ENCODE results near the gene PNRC2.
"Not testable (repeated sequence)": the region's sequence is repeated elsewhere in the genome, so short reads cannot be mapped to it uniquely, and the experiment has no call there.

Gene PNRC2

DNA sequence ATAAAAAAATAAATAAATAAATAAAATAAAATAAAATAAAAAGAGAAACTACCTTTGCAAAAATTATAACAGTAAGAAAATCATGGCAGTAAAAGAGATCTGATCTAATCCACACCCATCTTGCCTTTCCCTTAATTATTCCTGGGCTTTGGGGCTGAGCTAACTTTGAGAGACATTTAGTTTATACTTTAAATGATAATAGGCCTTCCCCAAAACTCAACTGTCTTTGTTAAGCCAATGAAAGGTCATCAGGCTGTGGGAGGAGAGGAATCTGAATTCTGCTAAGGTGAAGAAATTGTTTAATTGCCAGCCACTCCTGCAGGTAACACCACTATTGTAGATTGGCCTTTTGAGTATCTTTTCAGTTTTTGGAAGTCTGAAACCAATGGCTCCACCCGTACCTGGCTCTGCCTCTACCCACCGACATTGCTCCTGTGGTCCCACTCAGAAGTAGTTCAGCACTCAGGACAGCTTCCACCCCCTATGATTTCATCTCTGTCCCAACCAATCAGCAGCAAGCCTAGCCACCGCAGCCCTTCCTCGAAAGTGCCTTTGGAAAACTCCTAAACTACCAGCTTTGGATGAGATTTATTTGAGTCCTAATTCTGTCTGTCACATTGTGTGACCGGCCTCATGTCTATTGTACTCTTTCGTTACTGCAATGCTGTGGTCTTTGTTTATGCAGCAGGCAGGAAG, 23.0 kb upstream of the PNRC2 start:
- DNase-seq (ENCODE audit: low read depth, low spot score): no peak
- H3K4me3 ChIP-seq (ENCODE audit: low read length): no peak overlapping the region

DNA sequence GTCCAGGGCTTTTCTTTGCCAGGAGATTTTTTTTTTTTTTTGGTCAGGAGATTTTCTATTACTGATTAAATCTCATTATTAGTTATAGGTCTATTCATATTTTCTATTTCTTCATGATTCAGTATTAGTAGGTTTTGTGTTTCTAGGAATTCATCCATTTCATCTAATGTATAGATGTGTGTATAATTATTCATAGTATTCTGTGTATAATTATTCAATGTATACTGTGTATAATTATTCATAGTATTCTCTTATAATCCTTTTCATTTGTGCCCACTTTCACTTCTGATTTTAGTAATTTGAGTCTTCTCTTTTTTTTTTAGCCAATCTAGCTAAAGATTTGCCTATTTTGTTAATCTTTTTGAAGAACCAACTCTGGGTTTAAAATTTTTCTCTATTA, 12.3 kb upstream of the PNRC2 start:
- no peak overlapping the region for H3K4me3 ChIP-seq (ENCODE audit: low read length)
- DNase-seq (ENCODE audit: low read depth, low spot score): no peak

DNA sequence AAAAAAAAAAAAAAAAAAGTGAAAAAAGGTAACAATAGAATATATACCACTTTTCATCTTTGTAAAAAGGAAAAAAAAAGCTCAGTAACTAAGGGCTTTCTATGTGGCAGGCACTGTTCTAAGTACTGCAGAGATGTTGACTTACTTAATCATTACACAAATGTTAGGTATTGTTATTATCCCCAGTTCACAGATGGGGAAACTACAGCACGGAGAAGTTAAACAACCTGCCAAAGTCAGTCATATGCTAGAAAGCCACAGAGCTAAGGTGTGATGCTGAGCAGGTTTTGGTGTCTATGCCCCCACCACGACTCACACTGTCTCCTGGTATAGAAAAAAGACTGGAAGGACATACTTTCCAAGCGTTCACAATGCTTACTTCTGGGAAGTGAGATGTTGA, 6.6 kb upstream of the PNRC2 start:
- no peak overlapping the region for H3K4me3 ChIP-seq (ENCODE audit: low read length)
- no peak for DNase-seq (ENCODE audit: low read depth, low spot score)

DNA sequence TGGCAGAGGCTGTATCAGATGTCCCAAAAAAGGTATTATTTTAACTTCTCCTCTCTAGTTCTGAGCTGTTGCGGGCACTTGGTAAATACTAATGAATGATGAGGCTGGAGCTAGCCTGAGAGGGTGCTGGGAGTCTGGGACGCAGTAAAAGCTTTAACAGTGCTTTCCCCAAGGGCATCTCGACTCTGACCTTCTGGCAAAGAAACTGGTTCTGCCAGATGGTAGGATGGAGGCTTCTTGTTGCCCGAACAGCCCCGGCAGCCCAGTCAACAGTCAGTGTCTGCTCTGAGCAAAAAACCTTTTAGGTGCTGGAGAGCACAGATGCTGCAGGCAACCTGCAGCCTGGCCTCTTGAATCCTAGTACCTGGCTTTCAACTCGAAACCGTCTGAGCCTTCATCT, 2.5 kb upstream of the PNRC2 start:
- no peak overlapping the region for H3K4me3 ChIP-seq (ENCODE audit: low read length)
- DNase-seq (ENCODE audit: low read depth, low spot score): no peak

DNA sequence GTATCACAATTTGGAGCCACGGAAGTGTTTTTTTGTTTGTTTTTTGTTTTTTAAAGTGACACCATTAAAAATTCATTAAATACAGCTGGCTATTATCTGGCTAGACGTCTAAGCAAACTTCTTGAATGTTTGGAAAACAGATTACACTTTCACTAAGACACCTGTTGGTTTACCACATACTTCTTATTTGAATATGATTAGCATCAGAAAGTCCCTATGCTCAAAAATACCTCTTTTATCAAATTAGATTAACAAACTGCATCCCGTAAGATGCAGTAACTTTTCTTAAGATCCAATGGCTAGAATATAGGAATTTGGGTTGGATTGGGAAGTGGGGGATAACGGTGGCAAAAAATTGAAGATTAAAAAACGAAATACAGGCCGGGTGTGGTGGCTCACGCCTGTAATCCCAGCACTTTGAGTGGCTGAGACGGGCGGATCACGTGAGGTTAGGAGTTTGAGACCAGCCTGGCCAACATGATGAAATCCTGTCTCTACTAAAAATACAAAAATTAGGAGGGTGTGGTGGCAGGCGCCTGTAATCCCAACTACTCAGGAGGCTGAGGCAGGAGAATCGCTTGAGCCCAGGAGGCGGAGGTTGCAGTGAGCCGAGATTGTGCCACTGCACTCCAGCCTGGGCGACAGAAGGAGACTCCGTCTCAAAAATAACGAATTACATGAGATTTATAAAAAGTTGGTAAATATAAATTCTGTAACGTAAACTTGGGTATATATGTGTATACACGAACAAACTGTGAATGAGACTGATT, 1.4 kb upstream of the PNRC2 start:
- peak overlapping the region; percentile 76 for H3K4me3 ChIP-seq (ENCODE audit: low read length)
- DNase-seq (ENCODE audit: low read depth, low spot score): not testable (repeated sequence)

DNA sequence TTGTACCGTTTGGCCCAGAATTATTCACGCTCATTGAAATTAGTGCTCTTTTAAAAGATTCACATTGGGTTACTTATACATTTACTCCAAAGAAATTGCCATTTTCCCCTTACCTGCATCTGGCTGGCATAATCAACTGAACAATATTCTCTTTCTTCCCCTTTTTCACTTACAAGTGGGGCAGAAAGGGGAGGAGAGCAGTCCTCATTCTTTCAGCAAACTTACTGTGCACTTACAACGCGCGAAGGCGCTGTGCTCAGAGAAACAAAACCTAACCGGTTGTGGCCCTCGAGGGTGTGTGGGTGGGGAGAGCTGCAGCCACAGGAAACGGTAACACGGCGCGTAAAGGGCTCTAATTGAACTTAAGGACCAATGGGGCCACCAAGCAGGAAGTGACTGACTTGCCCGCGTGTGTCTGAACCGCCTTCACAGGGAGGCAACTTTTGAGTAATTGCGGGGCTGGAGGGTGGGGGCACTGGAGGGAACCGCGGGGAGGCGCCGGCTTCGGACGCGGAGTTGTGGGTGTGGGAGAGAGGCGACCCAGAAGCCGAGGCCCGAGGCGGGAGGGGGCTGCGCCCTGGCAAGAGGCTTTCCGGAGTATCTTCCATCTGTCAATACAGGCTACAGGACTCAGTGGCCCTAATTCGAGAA, 693 bp upstream of the PNRC2 start:
- peak; percentile 98 for DNase-seq (ENCODE audit: low read depth, low spot score)
- peak overlapping the region; percentile 76 for H3K4me3 ChIP-seq (ENCODE audit: low read length)

DNA sequence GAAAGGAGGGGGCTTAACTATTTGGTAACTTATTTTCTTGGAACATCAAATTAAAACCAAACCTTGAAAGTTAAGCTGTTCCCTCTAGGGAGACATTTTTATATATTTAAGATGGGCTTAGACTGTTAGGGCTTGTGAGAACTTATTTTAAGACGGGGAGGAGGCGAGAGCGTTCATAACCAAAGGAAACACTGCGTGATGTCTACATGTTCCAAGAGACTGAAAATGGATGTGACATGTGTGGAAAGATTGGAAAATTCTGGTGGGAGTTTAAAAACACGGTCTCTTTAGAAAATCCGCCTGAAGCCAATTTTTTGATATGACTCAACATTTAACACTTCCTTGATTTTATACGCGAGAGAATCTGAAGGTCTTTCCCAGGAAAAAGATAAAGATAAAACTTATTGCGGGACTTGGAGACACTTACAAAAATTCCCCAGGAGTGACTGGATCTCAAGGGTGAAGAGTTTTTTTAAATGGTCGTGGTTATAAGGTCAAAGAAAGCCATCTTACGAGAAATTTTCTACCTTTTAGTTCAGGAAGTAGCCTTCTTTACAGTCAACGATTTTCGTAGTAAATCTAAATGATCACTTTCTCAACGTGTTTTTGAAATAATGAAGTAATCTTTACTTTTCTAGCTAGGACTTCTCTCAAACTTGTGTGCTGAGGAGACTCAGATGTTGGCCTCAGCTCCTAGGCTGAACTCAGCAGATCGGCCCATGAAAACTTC, 828 bp downstream of the PNRC2 start:
- peak overlapping the region; percentile 76 for H3K4me3 ChIP-seq (ENCODE audit: low read length)
- no peak for DNase-seq (ENCODE audit: low read depth, low spot score)

DNA sequence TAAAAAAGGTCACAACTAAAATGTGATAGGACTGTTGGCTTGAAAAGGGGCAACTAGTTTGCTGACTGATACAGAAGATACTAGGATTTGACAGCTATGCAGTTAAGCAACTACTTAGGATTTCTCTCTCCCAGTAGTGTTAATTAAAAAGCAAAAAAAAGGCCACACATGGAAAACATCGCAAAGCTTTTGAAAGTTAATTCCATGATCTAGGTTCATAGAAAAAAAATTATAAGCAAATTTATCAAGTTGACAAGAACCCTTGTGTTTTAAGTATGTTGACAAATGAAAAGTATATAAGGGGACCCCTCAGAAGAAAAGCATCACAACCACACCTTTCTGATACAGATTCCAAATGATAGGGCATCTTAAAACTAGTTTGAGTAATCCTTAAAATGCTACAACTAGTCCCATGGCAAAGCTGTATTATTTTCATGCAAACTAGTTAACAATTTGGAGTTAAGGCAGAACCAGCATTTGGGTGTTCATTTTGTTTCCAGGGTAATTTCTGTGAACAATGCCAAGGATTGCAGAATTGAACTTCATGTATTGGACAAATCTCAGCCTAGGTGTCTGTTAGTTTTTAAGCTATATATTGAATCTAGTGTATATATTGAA, 4.1 kb downstream of the PNRC2 start:
- DNase-seq (ENCODE audit: low read depth, low spot score): no peak
- no peak overlapping the region for H3K4me3 ChIP-seq (ENCODE audit: low read length)

DNA sequence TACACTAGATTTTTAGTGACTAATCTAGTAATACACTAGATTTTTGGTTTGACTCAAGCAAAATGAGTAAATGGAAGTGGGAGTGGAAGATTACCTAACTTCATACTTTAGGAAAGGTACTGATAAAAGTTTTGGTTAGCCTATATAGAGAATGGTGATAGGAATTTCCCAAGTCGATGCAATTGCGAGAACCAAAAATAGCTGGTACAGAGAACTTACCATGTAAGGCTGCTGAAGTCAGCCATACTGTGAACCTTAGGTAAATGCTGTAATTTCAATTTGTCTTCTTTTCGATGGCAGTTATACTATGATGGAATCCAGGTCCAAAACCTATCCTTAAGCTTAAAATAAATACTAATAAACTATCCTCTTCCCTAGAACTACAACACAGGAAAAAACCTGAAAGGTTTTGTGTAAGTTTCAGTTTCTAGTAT, 4.6 kb downstream of the PNRC2 start:
- H3K4me3 ChIP-seq (ENCODE audit: low read length): no peak overlapping the region
- no peak for DNase-seq (ENCODE audit: low read depth, low spot score)

DNA sequence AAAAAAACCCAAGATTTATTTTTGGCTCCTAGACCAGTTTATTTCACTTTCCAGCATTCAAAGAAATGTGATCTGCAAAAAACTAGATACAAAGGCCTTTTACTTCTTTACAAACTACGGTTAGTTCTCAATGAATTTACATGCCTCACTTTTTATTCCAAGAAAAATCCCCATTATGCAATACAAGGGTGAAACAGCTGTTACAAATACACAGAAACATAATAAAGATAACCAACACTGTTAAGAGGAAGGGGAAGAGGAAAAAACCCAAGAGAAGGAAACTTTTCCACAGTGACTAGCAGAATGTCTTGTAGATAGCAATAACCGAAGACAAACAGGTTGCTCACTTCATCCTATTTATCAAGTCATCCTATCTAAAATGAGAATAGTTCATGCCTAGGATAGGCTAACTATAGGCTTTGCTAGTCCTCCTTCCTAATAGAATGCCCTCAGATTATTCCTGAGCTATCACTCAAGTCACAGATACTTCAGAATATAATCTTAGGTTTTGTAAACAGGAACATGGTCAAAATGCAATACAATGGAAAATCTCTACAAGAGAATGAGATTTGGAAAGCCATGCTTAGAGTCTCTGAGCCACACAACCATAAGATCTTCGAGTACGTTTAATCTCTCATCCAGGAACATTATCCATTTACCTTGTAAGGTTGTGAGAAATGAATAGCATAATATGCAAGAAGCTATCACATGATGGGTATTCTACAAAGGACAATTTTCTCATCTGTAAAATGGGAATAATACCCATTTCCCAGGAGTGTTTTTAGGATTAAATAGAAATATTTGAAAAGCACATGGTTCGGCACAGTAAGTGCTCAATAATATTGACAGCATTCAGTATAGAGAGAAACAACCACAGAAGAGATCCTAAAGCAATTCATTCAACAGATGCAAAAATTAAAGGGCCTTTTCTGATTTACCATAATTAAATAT, 5.4 kb downstream of the PNRC2 start:
- DNase-seq (ENCODE audit: low read depth, low spot score): no peak
- H3K4me3 ChIP-seq (ENCODE audit: low read length): no peak overlapping the region

DNA sequence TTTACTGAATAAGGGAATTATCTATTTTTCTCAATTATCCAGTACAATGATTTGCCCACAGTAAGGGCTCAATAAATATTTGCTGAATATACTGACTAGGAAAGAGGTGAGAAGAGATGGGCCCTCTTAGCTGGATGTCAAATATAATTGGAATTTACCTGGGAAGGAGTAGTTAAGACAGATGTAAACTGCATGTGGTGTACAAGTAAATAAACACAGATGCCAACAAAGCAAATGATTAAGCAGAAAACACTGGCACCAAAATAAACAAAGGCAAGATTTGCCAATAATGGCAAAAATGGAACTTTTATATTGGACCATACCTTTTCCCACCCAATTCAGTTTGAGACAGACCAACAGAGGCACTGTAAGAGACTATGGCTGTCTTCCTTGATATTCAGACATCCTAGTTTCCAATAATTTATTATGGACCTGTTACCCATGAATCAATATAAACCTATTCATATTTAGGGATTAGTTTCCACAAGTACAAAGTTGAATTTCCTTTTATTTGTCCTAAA, 7.4 kb downstream of the PNRC2 start:
- DNase-seq (ENCODE audit: low read depth, low spot score): no peak
- H3K4me3 ChIP-seq (ENCODE audit: low read length): no peak overlapping the region

DNA sequence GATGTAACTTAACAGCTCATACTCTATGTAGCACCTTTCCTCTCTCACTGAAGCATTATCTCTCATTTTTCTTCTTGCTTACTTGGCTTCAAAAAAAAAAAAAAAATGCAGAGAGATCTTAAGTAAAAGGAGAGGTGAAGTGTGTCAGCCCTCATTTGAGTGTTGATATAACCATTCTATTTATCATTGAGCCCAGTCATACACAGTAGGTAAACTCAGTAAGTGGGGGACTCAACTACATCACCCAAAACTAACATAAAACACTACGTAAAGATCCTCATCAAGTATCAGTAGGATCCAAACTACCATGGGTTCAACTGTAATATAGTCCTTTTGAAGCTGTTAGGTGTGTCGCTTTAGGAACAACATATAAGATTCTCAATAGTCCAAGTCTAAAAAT, 8.2 kb downstream of the PNRC2 start:
- no peak overlapping the region for H3K4me3 ChIP-seq (ENCODE audit: low read length)
- no peak for DNase-seq (ENCODE audit: low read depth, low spot score)

DNA sequence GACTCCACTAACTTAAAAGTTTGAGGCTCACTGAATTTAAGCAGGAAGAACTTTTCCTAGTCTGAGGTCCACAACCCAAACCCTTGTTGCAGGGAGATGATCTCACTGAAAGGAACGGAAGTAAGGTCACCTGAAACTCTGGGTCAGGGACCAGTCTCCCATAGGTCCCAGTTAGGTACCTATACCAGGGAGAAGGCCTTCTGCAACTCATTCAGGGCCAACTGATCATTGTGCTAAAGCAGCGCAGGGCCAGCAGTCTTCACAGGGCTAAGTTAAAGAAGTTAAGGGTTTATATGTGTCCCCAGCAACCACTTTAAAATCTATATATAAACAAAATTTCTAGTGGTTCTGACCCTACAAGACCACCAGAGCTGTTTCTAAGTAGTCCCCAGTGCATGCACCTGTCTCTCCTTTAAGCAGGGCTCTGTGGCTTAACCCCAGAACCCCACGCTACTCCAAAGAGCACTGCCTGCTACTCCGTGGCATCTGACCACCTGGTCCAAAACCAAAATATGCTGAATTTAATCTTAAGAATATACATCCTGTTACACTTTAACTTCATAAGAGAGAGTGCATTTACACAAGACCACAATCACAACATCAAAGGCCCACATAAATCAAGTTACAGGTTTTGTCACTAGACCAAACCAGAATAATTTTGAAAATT, 17.7 kb downstream of the PNRC2 start:
- no peak overlapping the region; the same call in 1 of the 2 replicates for H3K4me3 ChIP-seq (ENCODE audit: low read length)
- DNase-seq (ENCODE audit: low read depth, low spot score): peak; percentile 84

DNA sequence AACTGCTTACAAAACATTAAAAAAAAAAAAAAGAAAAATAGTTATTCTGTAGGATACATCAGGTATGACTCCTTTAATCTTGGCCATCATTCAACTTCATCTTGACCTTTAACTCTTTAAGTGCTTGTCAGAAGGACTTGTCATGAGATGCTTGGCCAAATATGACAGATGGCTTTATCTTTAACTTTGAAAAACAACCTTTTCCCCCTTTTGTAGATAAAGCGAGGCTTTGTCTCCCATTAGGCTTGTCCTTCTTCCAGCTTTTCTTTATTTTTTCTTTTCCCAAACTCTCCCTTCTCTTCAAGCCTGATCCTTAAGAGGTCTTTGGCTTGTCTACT, 18.2 kb downstream of the PNRC2 start:
- H3K4me3 ChIP-seq (ENCODE audit: low read length): peak overlapping the region; percentile 56; the same call in 1 of the 2 replicates

DNA sequence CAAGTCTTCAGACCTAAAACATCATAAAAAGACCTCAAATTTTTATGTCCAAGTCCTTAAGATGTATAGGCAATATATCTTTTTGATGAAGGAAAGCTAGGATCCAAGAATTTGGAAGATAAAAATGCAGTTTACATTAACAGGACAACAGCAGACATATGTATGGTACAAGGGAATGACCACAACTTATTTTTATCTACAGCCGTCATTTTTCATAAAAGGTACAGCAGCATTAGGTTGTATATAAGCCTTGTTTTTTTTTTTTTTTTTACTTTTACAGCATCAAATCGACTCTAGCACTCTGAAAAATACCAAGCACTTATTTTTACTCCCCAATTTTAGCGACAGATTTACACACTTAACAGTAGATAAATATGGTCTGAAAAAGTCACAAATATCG, 19.2 kb downstream of the PNRC2 start:
- no peak for DNase-seq (ENCODE audit: low read depth, low spot score)
- H3K4me3 ChIP-seq (ENCODE audit: low read length): peak overlapping the region; percentile 56

More for the DNA sequence above, 18.2 kb downstream of the PNRC2 start:
- no peak for DNase-seq (ENCODE audit: low read depth, low spot score)

DNA sequence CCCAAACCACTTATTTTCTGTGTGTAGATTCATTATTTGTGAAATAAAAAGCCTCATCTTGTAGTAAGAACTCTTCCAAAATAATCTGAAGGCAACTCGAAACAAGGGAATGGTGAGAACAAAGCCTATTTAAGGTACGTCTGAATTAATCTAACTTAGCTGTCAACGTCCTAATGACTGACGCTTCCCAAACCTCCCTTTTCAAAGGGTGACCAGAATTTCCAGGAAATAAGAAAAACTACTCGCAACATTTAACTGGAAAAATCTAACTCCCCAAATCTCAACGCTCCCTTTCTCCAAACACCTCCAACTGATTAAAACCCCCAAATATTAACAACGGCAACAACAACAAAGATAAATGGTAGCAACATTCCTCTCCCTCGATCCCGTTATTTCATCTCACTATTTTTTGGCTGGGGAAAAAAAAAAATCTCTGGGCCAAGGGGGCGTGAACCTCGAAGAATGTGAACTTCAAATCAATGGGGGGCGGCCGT, 19.8 kb downstream of the PNRC2 start:
- peak overlapping the region; percentile 56 for H3K4me3 ChIP-seq (ENCODE audit: low read length)
- no peak for DNase-seq (ENCODE audit: low read depth, low spot score)
